Activated T-cell treated with anti-CD3 and anti-CD28 coated beads, Interleukin-2, amount 50 U/mL, for 4 hours (primary cell): ENCODE data around the gene TMEM63A. TPM values are rescaled to one million over a fixed set of nuclear protein-coding genes. Genes with fewer than 3 reads are reported as not detected.
"Not testable (repeated sequence)": the region's sequence is repeated elsewhere in the genome, so short reads cannot be mapped to it uniquely, and the experiment has no call there.

Source experiments
- ATAC-seq, 2 donors: fragments of 200-7000 bp; cut with Tn5 transposase; one replicate each; pipeline ENCODE4 v1.10.0; 2021
- DNase-seq: peaks from one replicate; pipeline ENCODE4 v3.0.0-alpha.2; 2020
- H3K27me3 Mint-ChIP-seq: one replicate; pipeline ENCODE4 v1.8.0; 2021; ENCODE audit warnings: low read depth, mixed read lengths
- H3K36me3 Mint-ChIP-seq: one replicate; pipeline ENCODE4 v1.8.0; 2022; ENCODE audit warnings: mixed read lengths; ENCODE audit not compliant: insufficient read depth
- H3K4me1 Mint-ChIP-seq: one replicate; pipeline ENCODE4 v1.8.0; 2021; ENCODE audit warnings: low read depth, mixed read lengths
- H3K4me3 Mint-ChIP-seq: one replicate; pipeline ENCODE4 v1.8.0; 2021; ENCODE audit warnings: mild to moderate bottlenecking, moderate library complexity, mixed read lengths
- H3K9me3 Mint-ChIP-seq: one replicate; pipeline ENCODE4 v1.8.0; 2021; ENCODE audit warnings: mixed read lengths
- total RNA-seq, 3 donors: library from RNA; stranded (reverse); gene quantifications; one replicate each; pipeline ENCODE4 v1.2.1, GENCODE V29; 2021

Gene TMEM63A
- total RNA-seq: 10 to 100 TPM in 1 of 3 donors, 1 to 10 TPM in 2; 7.1 to 13.5 (median 9.1) TPM

GRCh38 chr1:225881959-225882693 lies at the start of gene TMEM63A:
TSS of gene TMEM63A (minus strand) at chr1:225882380. CDS start at chr1:225877580, 4,800 bp downstream.
- peak; percentile 87 for DNase-seq
- H3K4me3 Mint-ChIP-seq: peak within 1 kb of the TSS; percentile 88
- no peaks in the 10 kb centered on the region for H3K9me3 Mint-ChIP-seq
- peaks cover 2% of the 10 kb centered on the region for H3K36me3 Mint-ChIP-seq
- H3K4me1 Mint-ChIP-seq: peaks cover 52% of the 10 kb centered on the region
- H3K27me3 Mint-ChIP-seq: no peaks in the 10 kb centered on the region
- peak; percentile 69 to 76 for ATAC-seq

DNA sequence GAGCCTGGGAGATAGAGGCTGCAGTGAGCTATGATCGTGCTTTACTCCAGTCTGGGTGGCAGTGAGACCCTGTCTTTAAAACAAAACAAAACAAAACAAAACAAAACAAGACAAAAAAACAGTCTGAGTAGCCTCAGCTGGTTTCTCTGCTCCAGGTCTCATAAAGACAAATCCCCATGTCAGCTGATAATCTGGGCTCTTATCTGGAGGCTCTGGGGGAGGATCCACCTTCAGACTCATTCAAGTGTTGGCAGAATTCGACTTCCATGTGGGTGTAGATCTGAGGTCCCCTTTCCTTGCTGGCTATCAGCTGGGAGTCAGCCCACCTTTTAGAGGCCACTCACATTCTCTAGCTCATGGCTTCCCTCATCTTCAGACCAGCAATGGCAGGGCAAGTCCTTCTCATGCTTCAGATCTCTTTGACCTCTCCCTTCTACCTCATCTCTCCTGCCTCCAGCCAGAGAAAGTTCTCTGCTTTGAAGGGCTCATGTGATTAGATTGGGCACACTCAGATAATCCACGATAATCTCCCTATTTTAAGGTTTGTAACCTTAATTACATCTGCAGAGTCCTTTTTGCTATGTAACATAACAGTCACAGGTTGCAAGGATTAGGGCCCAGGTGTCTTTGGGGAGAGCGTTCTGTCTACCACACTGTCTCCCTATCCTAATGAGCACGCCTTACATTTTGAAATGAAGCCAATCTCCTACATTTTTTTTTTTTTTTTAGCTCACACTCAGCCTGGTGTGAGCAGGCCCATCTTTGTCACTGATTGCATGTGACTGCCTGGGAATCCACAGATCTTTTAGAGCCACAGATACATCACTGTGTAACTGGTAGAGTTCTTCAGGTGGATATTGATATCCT lies 49.3 kb upstream of the TMEM63A start:
- no peaks in the 10 kb centered on the region for H3K9me3 Mint-ChIP-seq
- H3K27me3 Mint-ChIP-seq: no peaks in the 10 kb centered on the region
- ATAC-seq (no peak), DNase-seq (no peak)
- no peak overlapping the region for H3K4me3 Mint-ChIP-seq
- no peaks in the 10 kb centered on the region for H3K36me3 Mint-ChIP-seq
- peaks cover 19% of the 10 kb centered on the region for H3K4me1 Mint-ChIP-seq

DNA sequence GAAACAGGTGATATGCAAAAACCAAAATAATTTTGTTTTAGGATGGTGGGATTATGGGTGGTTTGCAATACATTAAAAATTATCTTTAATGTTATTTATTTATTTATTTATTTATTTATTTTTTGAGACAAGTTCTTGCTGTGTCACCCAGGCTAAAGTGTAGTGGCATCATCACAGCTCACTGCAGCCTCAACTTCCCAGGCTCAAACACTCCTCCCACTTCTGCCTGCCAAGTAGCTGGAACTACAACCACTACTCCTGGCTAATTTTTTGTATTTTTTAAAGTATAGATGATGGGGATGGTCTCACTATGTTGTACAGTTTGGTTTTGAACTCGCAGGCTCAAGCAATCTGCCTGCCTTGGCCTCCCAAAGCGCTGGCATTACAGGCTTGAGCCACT lies 48.4 kb upstream of the TMEM63A start:
- no peak for ATAC-seq
- Mint-ChIP-seq H3K27me3 (no peaks in the 10 kb centered on the region), H3K36me3 (no peaks in the 10 kb centered on the region), H3K4me1 (peaks cover 20% of the 10 kb centered on the region), H3K4me3 (no peak overlapping the region), H3K9me3 (no peaks in the 10 kb centered on the region)
- no peak for DNase-seq

DNA sequence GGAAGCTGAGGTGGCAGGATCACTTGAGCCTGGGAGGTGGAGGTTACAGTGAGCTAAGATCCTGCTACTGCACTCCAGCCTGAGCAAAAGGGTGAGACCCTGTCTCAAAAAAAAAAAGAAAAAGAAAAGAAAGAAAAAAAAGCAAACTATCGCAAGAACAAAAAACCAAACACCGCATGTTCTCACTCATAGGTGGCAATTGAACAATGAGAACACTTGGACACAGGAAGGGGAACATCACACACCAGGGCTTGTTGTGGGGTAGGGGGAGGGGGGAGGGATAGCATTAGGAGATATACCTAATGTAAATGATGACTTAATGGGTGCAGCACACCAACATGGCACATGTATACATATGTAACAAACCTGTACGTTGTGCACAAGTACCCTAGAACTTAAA lies 47.3 kb upstream of the TMEM63A start:
- H3K27me3 Mint-ChIP-seq, H3K4me3 Mint-ChIP-seq, DNase-seq, H3K36me3 Mint-ChIP-seq, H3K9me3 Mint-ChIP-seq, ATAC-seq: not testable (repeated sequence)
- peaks cover 22% of the 10 kb centered on the region for H3K4me1 Mint-ChIP-seq

- Mint-ChIP-seq H3K9me3 (no peaks in the 10 kb centered on the region), H3K27me3 (no peaks in the 10 kb centered on the region), H3K36me3 (no peaks in the 10 kb centered on the region), H3K4me3 (peak overlapping the region; percentile 7), H3K4me1 (peaks cover 23% of the 10 kb centered on the region)
- no peak for ATAC-seq
- no peak for DNase-seq
Measured at GRCh38 chr1:225928186-225929175, 46.3 kb upstream of the TMEM63A start.

DNA sequence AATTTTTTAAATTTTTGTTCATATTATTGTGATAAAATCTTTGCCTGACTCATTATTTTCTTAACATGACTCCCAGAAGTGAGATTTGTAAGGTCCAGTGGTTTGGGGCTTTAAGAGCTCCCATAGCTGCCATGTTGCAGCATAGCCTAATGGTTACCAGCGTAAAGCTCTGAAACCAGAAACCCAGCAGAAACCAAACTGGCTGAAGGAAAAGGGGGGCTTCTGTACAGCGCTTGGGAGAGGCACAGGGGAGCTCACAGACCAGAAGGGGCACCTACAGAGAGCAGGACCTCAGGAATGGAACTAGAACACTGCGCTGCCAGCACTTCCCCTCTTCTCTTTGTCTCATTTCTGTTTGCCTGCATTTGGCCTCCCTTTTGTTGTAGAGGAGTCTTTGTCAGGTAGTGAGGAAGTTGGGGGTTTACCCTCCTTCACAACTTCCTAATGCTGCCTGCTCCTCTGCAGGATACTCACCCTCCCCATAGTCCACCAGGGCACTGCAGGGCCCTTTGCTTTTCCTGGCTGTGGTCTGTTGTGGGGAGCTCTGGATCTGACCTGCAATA lies 44.5 kb upstream of the TMEM63A start:
- Mint-ChIP-seq H3K27me3 (no peaks in the 10 kb centered on the region), H3K36me3 (peaks cover 3% of the 10 kb centered on the region), H3K4me3 (peak overlapping the region; percentile 49), H3K4me1 (peaks cover 33% of the 10 kb centered on the region), H3K9me3 (no peaks in the 10 kb centered on the region)
- DNase-seq (no peak), ATAC-seq (no peak)

GRCh38 chr1:225923692-225924555 lies 41.7 kb upstream of the TMEM63A start, which contains the start of gene PYCR2:
TSS of gene PYCR2 (minus strand) at chr1:225924250. CDS start at chr1:225924110, 140 bp downstream.
- Mint-ChIP-seq H3K27me3 (no peaks in the 10 kb centered on the region), H3K9me3 (no peaks in the 10 kb centered on the region), H3K4me3 (peak within 1 kb of the TSS; percentile 95), H3K4me1 (peaks cover 47% of the 10 kb centered on the region), H3K36me3 (peaks cover 14% of the 10 kb centered on the region)
- ATAC-seq: peak; percentile 98 to 99
- DNase-seq: peak; percentile 91

GRCh38 chr1:225923381-225923691 lies 41.2 kb upstream of the TMEM63A start:
- Mint-ChIP-seq H3K4me1 (peaks cover 41% of the 10 kb centered on the region), H3K36me3 (peaks cover 14% of the 10 kb centered on the region), H3K9me3 (no peaks in the 10 kb centered on the region), H3K4me3 (peak overlapping the region; percentile 95), H3K27me3 (no peaks in the 10 kb centered on the region)
- ATAC-seq: no peak
- DNase-seq: no peak

- ATAC-seq (no peak), DNase-seq (no peak)
- H3K9me3 Mint-ChIP-seq: no peaks in the 10 kb centered on the region
- peak overlapping the region; percentile 95 for H3K4me3 Mint-ChIP-seq
- peaks cover 36% of the 10 kb centered on the region for H3K4me1 Mint-ChIP-seq
- H3K36me3 Mint-ChIP-seq: peaks cover 21% of the 10 kb centered on the region
- H3K27me3 Mint-ChIP-seq: no peaks in the 10 kb centered on the region
Measured at GRCh38 chr1:225921734-225922709, 39.8 kb upstream of the TMEM63A start.

- H3K36me3 Mint-ChIP-seq: peaks cover 23% of the 10 kb centered on the region
- no peaks in the 10 kb centered on the region for H3K9me3 Mint-ChIP-seq
- DNase-seq (no peak), ATAC-seq (no peak)
- H3K27me3 Mint-ChIP-seq: no peaks in the 10 kb centered on the region
- peaks cover 33% of the 10 kb centered on the region for H3K4me1 Mint-ChIP-seq
- peak overlapping the region; percentile 37 for H3K4me3 Mint-ChIP-seq
Measured at GRCh38 chr1:225919906-225920305, 37.7 kb upstream of the TMEM63A start.

- peaks cover 23% of the 10 kb centered on the region for H3K36me3 Mint-ChIP-seq
- H3K4me3 Mint-ChIP-seq: no peak overlapping the region
- no peak for DNase-seq
- no peaks in the 10 kb centered on the region for H3K27me3 Mint-ChIP-seq
- ATAC-seq: no peak
- no peaks in the 10 kb centered on the region for H3K9me3 Mint-ChIP-seq
- peaks cover 30% of the 10 kb centered on the region for H3K4me1 Mint-ChIP-seq
Measured at GRCh38 chr1:225918280-225918679, 36.1 kb upstream of the TMEM63A start.

- Mint-ChIP-seq H3K36me3 (peaks cover 21% of the 10 kb centered on the region), H3K4me1 (peaks cover 26% of the 10 kb centered on the region), H3K27me3 (no peaks in the 10 kb centered on the region), H3K4me3 (no peak overlapping the region), H3K9me3 (no peaks in the 10 kb centered on the region)
- ATAC-seq (no peak), DNase-seq (no peak)
Measured at GRCh38 chr1:225917536-225917935, 35.4 kb upstream of the TMEM63A start.
